NK-92 (cell line): ENCODE data around the gene ZNF358.

Experiments
- DNase-seq: peaks from one replicate; lab custom pipeline; 2025; ENCODE audit not compliant: unreplicated experiment; lab: John Stamatoyannopoulos, UW

The ZNF358 gene

GRCh38 chr19:7488736-7489353 is 27.1 kb upstream of the ZNF358 start, which contains the start of gene PEX11G:
Gene PEX11G (minus strand): TSS chr19:7489035. CDS start chr19:7489010, 25 bp downstream.
- no peak for DNase-seq

GRCh38 chr19:7489609-7490044 is 26.3 kb upstream of the ZNF358 start:
- DNase-seq, result no peak

- no peak for DNase-seq
These were observed 23.8 kb upstream of the ZNF358 start for GRCh38 chr19:7492142-7492541.

GRCh38 chr19:7492558-7492957 is 23.3 kb upstream of the ZNF358 start:
- no peak for DNase-seq

- no peak for DNase-seq
These were observed 21.3 kb upstream of the ZNF358 start for GRCh38 chr19:7494416-7495098.

- no peak for DNase-seq
These were observed 18.6 kb upstream of the ZNF358 start for GRCh38 chr19:7497292-7497691.

GRCh38 chr19:7500811-7501450 is 15.0 kb upstream of the ZNF358 start:
- no peak for DNase-seq

- no peak for DNase-seq
These were observed 13.4 kb upstream of the ZNF358 start for GRCh38 chr19:7502552-7502951.

- no peak for DNase-seq
These were observed 11.2 kb upstream of the ZNF358 start for GRCh38 chr19:7504684-7505083.

GRCh38 chr19:7505288-7505681 is 10.6 kb upstream of the ZNF358 start:
- DNase-seq, result no peak

GRCh38 chr19:7505682-7506384 is 10.1 kb upstream of the ZNF358 start:
- DNase-seq, result no peak

GRCh38 chr19:7506385-7507328 is 9.2 kb upstream of the ZNF358 start:
- no peak for DNase-seq

- DNase-seq, result no peak
These were observed 8.0 kb upstream of the ZNF358 start for GRCh38 chr19:7507884-7508283.

GRCh38 chr19:7509625-7510024 is 6.3 kb upstream of the ZNF358 start:
- DNase-seq, result no peak

GRCh38 chr19:7512400-7512851 is 3.5 kb upstream of the ZNF358 start:
- DNase-seq, result no peak

- DNase-seq, result no peak
These were observed 1.9 kb upstream of the ZNF358 start for GRCh38 chr19:7513809-7514642.

GRCh38 chr19:7515110-7515644 is 726 bp upstream of the ZNF358 start:
- no peak for DNase-seq

- no peak for DNase-seq
These were observed 430 bp downstream of the ZNF358 start for GRCh38 chr19:7516333-7516732.

GRCh38 chr19:7516878-7517277 is 975 bp downstream of the ZNF358 start:
- no peak for DNase-seq
